KG1 (cell line): ENCODE data around the gene HAVCR2.

Source experiments
- DNase-seq: peaks from one replicate; lab custom pipeline; 2025; lab: John Stamatoyannopoulos, UW

HAVCR2 gene

DNA sequence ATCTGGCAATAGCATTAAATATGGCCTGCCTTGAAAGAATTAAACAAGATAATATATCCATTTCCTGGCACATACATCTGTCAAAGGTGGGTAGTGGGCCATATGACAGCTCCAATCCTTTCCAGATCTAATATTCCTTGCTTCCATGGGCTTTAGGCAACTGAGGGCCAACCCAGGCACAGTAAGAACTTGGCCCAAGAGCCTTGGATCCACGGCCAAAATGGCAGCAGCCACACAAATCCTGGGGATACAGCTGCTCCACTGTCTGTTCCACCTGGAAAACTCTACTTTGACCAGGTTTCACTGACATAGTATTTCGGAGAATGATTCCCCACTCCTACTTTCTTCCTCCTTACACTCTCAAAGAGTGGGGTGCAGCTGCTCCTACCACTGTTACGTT, 63.2 kb downstream of the HAVCR2 start:
- no peak for DNase-seq

DNA sequence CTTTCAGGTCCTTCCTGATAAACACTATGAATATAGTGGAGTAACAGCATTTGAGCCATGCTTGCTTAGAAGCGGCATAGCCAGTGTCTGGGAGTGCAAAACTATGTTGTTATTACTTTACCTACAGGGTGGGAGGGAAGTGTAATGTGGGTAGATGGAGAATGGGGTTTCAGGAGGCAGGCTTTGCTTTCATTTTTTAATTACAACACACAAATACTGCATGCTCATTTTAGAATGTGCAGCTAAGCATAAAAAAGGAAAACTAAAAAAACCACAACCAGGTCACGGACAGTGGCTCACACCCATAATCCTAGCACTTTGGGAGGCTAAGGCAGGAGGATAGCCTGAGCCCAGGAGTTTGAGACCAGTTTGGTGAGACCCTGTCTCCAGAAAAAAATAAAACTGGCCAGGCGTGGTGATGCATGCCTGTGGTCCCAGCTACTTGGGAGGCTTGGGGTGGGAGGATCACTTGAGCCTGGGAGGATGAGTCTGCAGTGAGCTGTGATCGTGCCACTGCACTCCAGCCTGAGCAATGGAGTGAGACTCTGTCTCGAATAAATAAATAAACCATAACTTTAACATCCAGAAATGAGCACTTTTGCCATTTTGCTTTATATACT, 70.2 kb downstream of the HAVCR2 start:
- no peak for DNase-seq
